GM13977 (cell line): ENCODE measurements around the gene ZNF740.

ENCODE experiments used
- DNase-seq: peaks from one replicate; pipeline ENCODE4 v3.0.0; 2012; ENCODE audit warnings: low spot score
- CTCF ChIP-seq: IDR thresholded peaks from 2 replicates; pipeline ENCODE4 v1.5.1; 2012; ENCODE audit warnings: mild to moderate bottlenecking, control low read depth; ENCODE audit not compliant: insufficient read depth; ENCODE audit errors: extremely low read depth, missing control alignments
- in situ Hi-C: fragments of 300-500 bp; cut with MboI; formaldehyde crosslinking; loops from one replicate; pipeline ENCODE4 v1.12.0; 2022; ENCODE audit warnings: low sequenced_read_pairs, low pct_unique_long_range_greater_than_20kb, mixed read lengths, inconsistent platforms; ENCODE audit not compliant: unreplicated experiment

Gene ZNF740

GRCh38 chr12:53235164-53235563 lies 54.6 kb downstream of the ZNF740 start:
- no peak for DNase-seq
- no peak for TF ChIP-seq CTCF
- in situ Hi-C loops: no loop called here

- no peak for TF ChIP-seq CTCF
These were observed 55.4 kb downstream of the ZNF740 start for GRCh38 chr12:53235742-53236442.

GRCh38 chr12:53236443-53237111 lies 56.1 kb downstream of the ZNF740 start:
- in situ Hi-C loops: no loop called here
- no peak for DNase-seq
- TF ChIP-seq CTCF: no peak

More at GRCh38 chr12:53235742-53236442, 55.4 kb downstream of the ZNF740 start:
- in situ Hi-C loops: no loop called here
- no peak for DNase-seq

GRCh38 chr12:53239643-53240258 lies 59.2 kb downstream of the ZNF740 start:
- TF ChIP-seq CTCF: no peak
- in situ Hi-C loops: no loop called here

GRCh38 chr12:53241623-53242412 lies 61.3 kb downstream of the ZNF740 start:
- no peak for DNase-seq
- in situ Hi-C loops: no loop called here
- TF ChIP-seq CTCF: no peak

More at GRCh38 chr12:53239643-53240258, 59.2 kb downstream of the ZNF740 start:
- DNase-seq: no peak

- in situ Hi-C loops: no loop called here
- no peak for TF ChIP-seq CTCF
- no peak for DNase-seq
These were observed 63.8 kb downstream of the ZNF740 start for GRCh38 chr12:53244337-53244736.
